Stimulated activated effector memory CD8-positive, alpha-beta T cell treated with anti-CD3 and anti-CD28 coated beads, Interleukin-12 subunit alpha, Interleukin-12 subunit beta, amount 100 ng/mL, for 72 hours (primary cell): Measurements from ENCODE around the gene TSN.
A peak's percentile ranks its signal among the peaks of the same experiment; 100 is the strongest.
"Not testable (repeated sequence)": the region's sequence is repeated elsewhere in the genome, so short reads cannot be mapped to it uniquely, and the experiment has no call there.

Source experiments
- ATAC-seq: fragments of 150-1000 bp; cut with Tn5 transposase; 2 replicates; pipeline ENCODE4 v1.10.0; 2021
- DNase-seq, 2 donors: peaks; one replicate each; pipeline ENCODE4 v3.0.0; 2021 to 2022; ENCODE audit warnings: low spot score in 2 of 2
- H3K27ac Mint-ChIP-seq: one replicate; pipeline ENCODE4 v1.8.0; 2022; ENCODE audit warnings: mild to moderate bottlenecking, mixed read lengths
- H3K36me3 Mint-ChIP-seq: one replicate; pipeline ENCODE4 v1.8.0; 2022; ENCODE audit warnings: mild to moderate bottlenecking, mixed read lengths
- H3K4me1 Mint-ChIP-seq: one replicate; pipeline ENCODE4 v1.8.0; 2022; ENCODE audit warnings: mixed read lengths
- H3K4me3 Mint-ChIP-seq: one replicate; pipeline ENCODE4 v1.8.0; 2022; ENCODE audit warnings: mild to moderate bottlenecking, mixed read lengths
- H3K9me3 Mint-ChIP-seq: one replicate; pipeline ENCODE4 v1.8.0; 2022; ENCODE audit warnings: mixed read lengths

The TSN gene

DNA sequence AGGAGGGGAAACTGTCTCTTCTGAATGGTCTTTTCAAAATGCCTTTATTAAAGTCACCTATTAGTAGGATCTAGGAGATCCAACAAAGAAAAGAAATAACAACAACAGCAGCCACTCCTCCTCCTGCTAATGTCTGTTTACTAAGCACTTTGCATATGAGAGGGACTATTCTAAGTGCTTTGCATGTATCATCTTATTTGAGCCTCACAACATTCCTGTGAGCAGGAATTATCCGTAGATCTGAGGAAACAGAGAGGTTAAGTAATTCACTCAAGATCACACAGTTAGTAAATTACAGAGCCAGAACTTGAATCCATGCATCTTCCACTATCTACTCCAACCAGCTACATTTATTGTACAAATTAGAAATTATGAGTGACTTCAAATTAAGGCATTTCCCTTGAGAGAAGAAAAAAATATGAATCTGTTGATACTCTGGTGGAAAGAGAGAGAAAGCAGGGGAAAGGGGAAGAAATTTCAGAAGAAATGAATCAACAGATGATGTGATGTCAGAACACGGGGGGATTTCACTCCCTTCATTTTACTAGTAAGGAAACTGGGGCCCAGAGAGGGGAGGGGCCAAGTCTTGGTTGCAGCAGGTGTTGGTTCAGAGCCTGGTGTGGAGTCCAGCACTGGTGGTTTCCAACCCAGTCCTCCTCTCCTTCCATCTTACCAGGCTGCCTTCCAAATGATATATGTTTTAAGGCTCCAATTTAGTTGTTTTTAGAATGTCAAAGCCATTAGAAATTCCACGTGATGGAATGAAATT is 49.7 kb downstream of the TSN start:
- Mint-ChIP-seq H3K36me3 (no peaks in the 10 kb centered on the region), H3K4me1 (peaks cover 5% of the 10 kb centered on the region), H3K27ac (no peak overlapping the region), H3K9me3 (peaks cover 8% of the 10 kb centered on the region), H3K4me3 (no peak overlapping the region)
- DNase-seq = no peak
- no peak for ATAC-seq

DNA sequence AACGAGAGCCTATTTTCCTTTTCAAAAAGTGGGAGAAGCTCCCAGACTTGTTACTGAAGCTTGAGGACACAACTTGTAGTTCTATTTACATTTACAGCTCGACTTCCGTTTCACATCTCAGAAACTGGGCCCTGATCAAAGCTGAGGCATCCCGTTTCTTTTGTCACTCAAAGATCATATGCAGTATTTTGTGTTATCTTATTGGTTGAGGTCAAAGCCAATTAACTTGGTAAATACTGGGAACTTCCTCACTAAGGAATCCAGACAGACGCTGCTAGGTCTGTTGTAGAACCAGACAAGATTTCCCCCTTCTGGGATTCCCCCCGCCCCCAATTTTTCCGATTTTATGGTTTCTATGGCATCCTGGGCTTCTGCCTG is 50.3 kb downstream of the TSN start:
- Mint-ChIP-seq H3K4me3 (no peak overlapping the region), H3K27ac (no peak overlapping the region), H3K4me1 (peaks cover 5% of the 10 kb centered on the region), H3K9me3 (peaks cover 8% of the 10 kb centered on the region), H3K36me3 (no peaks in the 10 kb centered on the region)
- no peak for DNase-seq
- ATAC-seq = no peak

GRCh38 chr2:121807771-121808170 is 52.3 kb downstream of the TSN start:
- not testable (repeated sequence) for DNase-seq, ATAC-seq, H3K4me1 Mint-ChIP-seq, H3K27ac Mint-ChIP-seq, H3K9me3 Mint-ChIP-seq, H3K4me3 Mint-ChIP-seq, H3K36me3 Mint-ChIP-seq

- Mint-ChIP-seq H3K4me1 (peaks cover 5% of the 10 kb centered on the region), H3K4me3 (no peak overlapping the region), H3K27ac (no peak overlapping the region), H3K9me3 (no peaks in the 10 kb centered on the region), H3K36me3 (no peaks in the 10 kb centered on the region)
- no peak for ATAC-seq
- DNase-seq = no peak
Observed at GRCh38 chr2:121809607-121810006, 54.2 kb downstream of the TSN start.

DNA sequence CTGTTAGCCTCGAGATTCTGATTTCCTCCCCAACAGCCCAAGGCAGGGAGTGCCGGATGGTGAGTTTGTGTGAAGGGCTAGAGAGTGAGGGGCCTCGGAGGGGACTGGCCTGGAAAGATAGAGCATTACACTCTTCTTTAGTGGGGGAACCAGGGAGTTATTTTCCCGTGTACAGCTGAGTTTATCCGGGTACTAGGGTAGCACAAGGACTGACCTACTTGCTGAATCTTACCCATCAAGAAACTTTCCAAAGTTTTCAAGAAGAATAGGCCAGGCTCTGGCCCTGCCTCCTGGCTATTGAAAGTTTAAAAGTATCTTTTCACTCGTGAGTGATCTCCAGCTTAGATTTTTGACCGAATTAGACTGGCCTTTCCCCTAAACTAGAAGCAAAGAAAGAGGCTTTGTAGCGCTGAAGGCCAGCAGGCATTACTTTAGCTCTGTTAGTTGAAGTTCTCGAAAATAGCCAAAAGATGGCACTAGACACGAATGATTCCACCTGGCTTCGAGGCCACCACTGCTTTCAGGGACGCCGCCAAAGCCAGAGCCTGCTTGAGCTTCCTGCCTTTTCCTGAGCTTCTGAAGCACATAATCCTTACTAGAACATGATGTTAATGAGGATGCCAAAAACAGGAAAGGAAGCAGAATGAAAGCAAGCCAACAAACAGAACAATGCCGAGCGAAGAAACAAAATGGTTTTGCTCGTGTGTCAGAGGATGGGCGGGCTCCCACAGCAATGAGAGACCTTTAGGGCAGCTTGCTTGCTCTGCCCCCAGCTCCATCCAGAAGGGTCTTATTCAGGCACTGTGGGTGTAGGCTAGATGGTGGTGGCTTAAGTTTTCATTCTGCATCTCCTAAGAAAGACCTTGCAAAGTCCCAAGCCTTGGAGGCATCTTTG is 55.8 kb downstream of the TSN start:
- H3K36me3 Mint-ChIP-seq = no peaks in the 10 kb centered on the region
- H3K27ac Mint-ChIP-seq = no peak overlapping the region
- H3K4me3 Mint-ChIP-seq = no peak overlapping the region
- no peaks in the 10 kb centered on the region for H3K4me1 Mint-ChIP-seq
- DNase-seq (no peak), ATAC-seq (peak; percentile 61)
- no peaks in the 10 kb centered on the region for H3K9me3 Mint-ChIP-seq

DNA sequence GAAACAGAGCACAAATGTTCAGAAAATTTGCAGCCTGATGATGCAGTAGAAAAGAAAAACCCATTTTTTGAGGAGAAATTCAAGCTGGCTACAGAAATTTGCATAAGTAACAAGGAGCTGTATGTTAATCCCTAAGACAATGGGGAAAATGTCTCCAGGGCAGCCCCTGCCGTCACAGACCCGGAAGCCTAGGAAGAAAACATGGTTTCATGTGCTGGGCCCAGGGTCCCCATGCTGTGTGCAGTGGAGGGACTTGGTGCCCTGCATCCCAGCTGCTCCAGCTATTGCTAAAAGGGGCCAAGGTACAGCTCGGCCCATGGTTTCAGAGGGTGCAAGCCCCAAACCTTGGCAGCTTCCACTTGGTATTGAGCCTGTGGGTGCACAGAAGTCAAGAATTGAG is 57.6 kb downstream of the TSN start:
- not testable (repeated sequence) for DNase-seq, H3K36me3 Mint-ChIP-seq, ATAC-seq, H3K27ac Mint-ChIP-seq, H3K4me3 Mint-ChIP-seq, H3K4me1 Mint-ChIP-seq, H3K9me3 Mint-ChIP-seq

DNA sequence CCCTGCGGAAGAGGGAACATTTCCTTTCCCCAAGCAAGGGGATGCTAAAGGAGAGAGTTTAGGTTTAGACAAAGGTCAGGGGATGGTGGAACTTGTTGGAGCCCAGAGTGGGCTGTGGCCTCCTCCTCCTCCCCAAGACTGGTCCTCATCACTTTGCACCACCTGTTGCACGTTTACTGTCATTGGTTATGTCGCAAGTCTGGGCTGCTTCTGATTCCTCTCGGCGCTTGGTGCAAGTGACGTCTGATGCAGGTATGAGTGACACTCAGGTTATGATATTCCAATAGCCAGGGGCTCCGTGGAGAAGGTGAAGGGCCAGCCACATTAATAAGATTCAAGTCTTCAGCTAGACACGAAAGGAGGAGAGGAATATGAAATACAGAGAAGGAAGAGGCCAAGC is 59.8 kb downstream of the TSN start:
- H3K4me1 Mint-ChIP-seq = no peaks in the 10 kb centered on the region
- H3K4me3 Mint-ChIP-seq = no peak overlapping the region
- ATAC-seq (no peak), DNase-seq (no peak)
- no peaks in the 10 kb centered on the region for H3K9me3 Mint-ChIP-seq
- H3K36me3 Mint-ChIP-seq = no peaks in the 10 kb centered on the region
- H3K27ac Mint-ChIP-seq = no peak overlapping the region

- peak; percentile 19 for ATAC-seq
Observed at GRCh38 chr2:121816797-121817196, 61.3 kb downstream of the TSN start.

DNA sequence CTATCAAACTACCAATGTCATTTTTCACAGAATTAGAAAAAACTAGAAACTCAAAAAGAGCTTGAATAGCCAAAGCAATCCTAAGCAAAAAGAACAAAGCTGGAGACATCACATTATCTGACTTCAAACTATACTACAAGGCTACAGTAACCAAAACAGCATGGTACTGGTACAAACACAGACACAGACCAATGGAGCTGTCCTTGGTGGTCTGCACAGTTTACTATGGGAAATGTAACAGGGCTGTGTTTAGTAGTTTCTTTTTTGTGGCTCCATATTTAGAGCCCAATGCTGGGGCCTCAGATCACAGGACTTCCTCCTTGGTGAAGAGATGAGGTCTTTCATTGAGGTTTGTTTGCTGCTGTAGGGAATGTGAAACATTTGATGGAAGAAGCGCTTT is 61.9 kb downstream of the TSN start:
- H3K9me3 Mint-ChIP-seq, H3K27ac Mint-ChIP-seq, DNase-seq, H3K4me1 Mint-ChIP-seq, H3K36me3 Mint-ChIP-seq, ATAC-seq, H3K4me3 Mint-ChIP-seq: not testable (repeated sequence)

More at GRCh38 chr2:121816797-121817196, 61.3 kb downstream of the TSN start:
- DNase-seq = no peak
- Mint-ChIP-seq H3K4me3 (no peak overlapping the region), H3K4me1 (no peaks in the 10 kb centered on the region), H3K9me3 (no peaks in the 10 kb centered on the region), H3K27ac (no peak overlapping the region), H3K36me3 (no peaks in the 10 kb centered on the region)
